Stimulated activated CD8-positive, alpha-beta memory T cell treated with anti-CD3 and anti-CD28 coated beads, Interleukin-2, amount 100 ng/mL, for 48 hours (primary cell): Measurements from ENCODE around the gene CADPS.

Experiments used
- DNase-seq, 2 donors: peaks; one replicate each; pipeline ENCODE4 v3.0.0-alpha.2; 2020; ENCODE audit warnings: low read depth in 2 of 2

Gene CADPS

GRCh38 chr3:62557983-62558382 lies 317.2 kb downstream of the CADPS start:
- DNase-seq: no peak

GRCh38 chr3:62557450-62557849 lies 317.8 kb downstream of the CADPS start:
- no peak for DNase-seq

GRCh38 chr3:62556121-62556815 lies 318.9 kb downstream of the CADPS start:
- DNase-seq: no peak

- no peak for DNase-seq
Observed at GRCh38 chr3:62554264-62554799, 320.9 kb downstream of the CADPS start.

GRCh38 chr3:62553811-62554210 lies 321.4 kb downstream of the CADPS start:
- no peak for DNase-seq

GRCh38 chr3:62551556-62551955 lies 323.7 kb downstream of the CADPS start:
- DNase-seq: no peak

GRCh38 chr3:62550439-62550838 lies 324.8 kb downstream of the CADPS start:
- no peak for DNase-seq

- no peak for DNase-seq
Observed at GRCh38 chr3:62548528-62549205, 326.5 kb downstream of the CADPS start.

GRCh38 chr3:62546266-62546665 lies 328.9 kb downstream of the CADPS start:
- DNase-seq: no peak

- no peak for DNase-seq
Observed at GRCh38 chr3:62542185-62542584, 333.0 kb downstream of the CADPS start.

- DNase-seq: no peak
Observed at GRCh38 chr3:62539762-62540161, 335.5 kb downstream of the CADPS start.

- no peak for DNase-seq
Observed at GRCh38 chr3:62538691-62539356, 336.4 kb downstream of the CADPS start.

- DNase-seq: no peak
Observed at GRCh38 chr3:62534326-62534725, 340.9 kb downstream of the CADPS start.

GRCh38 chr3:62532796-62533195 lies 342.4 kb downstream of the CADPS start:
- DNase-seq: no peak

GRCh38 chr3:62531981-62532380 lies 343.2 kb downstream of the CADPS start:
- DNase-seq: no peak

- DNase-seq: no peak
Observed at GRCh38 chr3:62531493-62531892, 343.7 kb downstream of the CADPS start.

- DNase-seq: no peak
Observed at GRCh38 chr3:62529230-62529629, 346.0 kb downstream of the CADPS start.

GRCh38 chr3:62527474-62527873 lies 347.7 kb downstream of the CADPS start:
- DNase-seq: no peak

- DNase-seq: no peak
Observed at GRCh38 chr3:62525281-62525680, 349.9 kb downstream of the CADPS start.

- no peak for DNase-seq
Observed at GRCh38 chr3:62523672-62524071, 351.5 kb downstream of the CADPS start.

GRCh38 chr3:62521464-62522105 lies 353.6 kb downstream of the CADPS start:
- no peak for DNase-seq

- no peak for DNase-seq
Observed at GRCh38 chr3:62503516-62503915, 371.7 kb downstream of the CADPS start.
